ENCODE data around the gene DMD. TPM values are rescaled to one million over a fixed set of nuclear protein-coding genes. Genes with fewer than 3 reads are reported as not detected.
"Not testable (repeated sequence)": the region's sequence is repeated elsewhere in the genome, so short reads cannot be mapped to it uniquely, and the experiment has no call there.

Gene DMD
- total and polyA plus RNA-seq, 8 donors = 6.8 to 117 (median 44.2) TPM

DNA sequence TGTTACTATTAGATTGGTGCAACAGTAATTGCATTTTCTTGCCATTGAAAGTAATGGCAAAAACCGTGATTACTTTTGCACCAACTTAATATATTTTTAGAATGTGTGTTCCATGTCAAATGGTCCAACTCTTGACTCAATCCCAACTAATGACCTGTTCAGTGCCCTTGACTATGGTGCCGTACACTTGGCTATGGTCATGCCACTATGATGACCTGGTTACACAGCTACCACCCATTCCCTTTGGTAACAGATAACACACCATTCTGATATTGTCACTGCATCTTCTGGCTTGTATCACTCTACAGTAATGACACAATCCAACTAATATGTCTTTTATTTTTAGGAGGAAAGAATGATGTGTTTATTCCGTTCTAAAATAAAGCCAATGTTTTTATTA, 469.4 kb downstream of the DMD start:
- intact Hi-C loops (cut with DNase I; ENCODE audit: low total_unique reads) = no loop called here
- no peak for DNase-seq
- Histone ChIP-seq H3K4me1 (no peaks in the 10 kb centered on the region), H3K27ac (no peak overlapping the region), H3K9me3 (no peaks in the 10 kb centered on the region), H3K36me3 (no peaks in the 10 kb centered on the region), H3K27me3 (no peaks in the 10 kb centered on the region), H3K4me3 (no peak overlapping the region)
- TF ChIP-seq POLR2A (IDR thresholded peaks at IDR 0.05) (no peak), EP300 (IDR thresholded peaks at IDR 0.05) (no peak)
- WGBS, 5 donors = 82 to 93% (median 86%) methylated on average over 3 of the region's 3 CpGs

- no peaks in the 10 kb centered on the region for H3K9me3 ChIP-seq
- H3K27ac ChIP-seq = no peak overlapping the region
- H3K36me3 ChIP-seq = no peaks in the 10 kb centered on the region
- intact Hi-C loops (cut with DNase I; ENCODE audit: low total_unique reads) = no loop called here
- WGBS, 5 donors = 72 to 85% (median 83%) methylated on average over 3 to 4 of the region's 4 CpGs
- no peak for TF ChIP-seq EP300 (IDR thresholded peaks at IDR 0.05)
- TF ChIP-seq CTCF (IDR thresholded peaks at IDR 0.05) = no peak
- TF ChIP-seq POLR2A (IDR thresholded peaks at IDR 0.05) = no peak
- no peak for TF ChIP-seq POLR2AphosphoS5 (IDR thresholded peaks at IDR 0.05)
- no peak for DNase-seq
- no peak overlapping the region for H3K4me3 ChIP-seq
- H3K4me1 ChIP-seq = no peaks in the 10 kb centered on the region
- H3K27me3 ChIP-seq = no peaks in the 10 kb centered on the region
Observed at GRCh38 chrX:32708542-32708941, 502.8 kb downstream of the DMD start.

- H3K9me3 ChIP-seq; DNase-seq; H3K36me3 ChIP-seq; H3K4me1 ChIP-seq; H3K4me3 ChIP-seq; intact Hi-C loops (cut with DNase I; ENCODE audit: low total_unique reads); H3K27ac ChIP-seq; H3K27me3 ChIP-seq: not testable (repeated sequence)
- WGBS, 5 donors = 90 to 96% (median 93%) methylated on average over 9 of the region's 9 CpGs
Observed at GRCh38 chrX:32705385-32705784, 506.0 kb downstream of the DMD start.

- DNase-seq = no peak
- H3K27ac ChIP-seq = no peak overlapping the region
- H3K4me1 ChIP-seq = no peaks in the 10 kb centered on the region
- no peaks in the 10 kb centered on the region for H3K27me3 ChIP-seq
- intact Hi-C loops (cut with DNase I; ENCODE audit: low total_unique reads) = no loop called here
- no peaks in the 10 kb centered on the region for H3K9me3 ChIP-seq
- 28 to 85% (median 51%) methylated on average over 1 of the region's 1 CpG for WGBS, 5 donors
- TF ChIP-seq POLR2A (IDR thresholded peaks at IDR 0.05) = no peak
- no peak for TF ChIP-seq EP300 (IDR thresholded peaks at IDR 0.05)
- no peak for TF ChIP-seq POLR2AphosphoS5 (IDR thresholded peaks at IDR 0.05)
- no peak for TF ChIP-seq CTCF (IDR thresholded peaks at IDR 0.05)
- no peaks in the 10 kb centered on the region for H3K36me3 ChIP-seq
- H3K4me3 ChIP-seq = no peak overlapping the region
Observed at GRCh38 chrX:32687379-32687778, 524.0 kb downstream of the DMD start.

- Histone ChIP-seq H3K4me3 (no peak overlapping the region), H3K9me3 (no peaks in the 10 kb centered on the region), H3K27me3 (no peaks in the 10 kb centered on the region), H3K27ac (no peak overlapping the region), H3K36me3 (no peaks in the 10 kb centered on the region), H3K4me1 (no peaks in the 10 kb centered on the region)
- intact Hi-C loops (cut with DNase I; ENCODE audit: low total_unique reads) = no loop called here
- no peak for TF ChIP-seq POLR2AphosphoS5 (IDR thresholded peaks at IDR 0.05)
- TF ChIP-seq EP300 (IDR thresholded peaks at IDR 0.05) = no peak
- no peak for TF ChIP-seq POLR2A (IDR thresholded peaks at IDR 0.05)
- no peak for TF ChIP-seq CTCF (IDR thresholded peaks at IDR 0.05)
- WGBS, 5 donors = 72 to 84% (median 75%) methylated on average over 5 of the region's 5 CpGs
- no peak for DNase-seq
Observed at GRCh38 chrX:32678487-32678886, 532.9 kb downstream of the DMD start.
